Astrocyte of the spinal cord (primary cell): ENCODE data around the gene MPV17L2.

Experiments
- DNase-seq: peaks from one replicate; pipeline ENCODE4 v3.0.0; 2011; ENCODE audit warnings: low read depth, low spot score
- H3K4me3 ChIP-seq: 2 replicates; pipeline ENCODE4 v1.5.1; 2011; ENCODE audit warnings: low read depth, mild to moderate bottlenecking, low read length, moderate library complexity
- in situ Hi-C: cut with HindIII; loops from 2 replicates; pipeline ENCODE4 v1.10.0; 2017; ENCODE audit warnings: low sequenced_read_pairs
- TF ChIP-seq, protein P1 (sequence below): IDR thresholded peaks from 2 replicates; pipeline ENCODE4 v1.5.1; 2012; ENCODE audit warnings: low read depth, mild to moderate bottlenecking, low read length, inconsistent platforms

The MPV17L2 gene

DNA sequence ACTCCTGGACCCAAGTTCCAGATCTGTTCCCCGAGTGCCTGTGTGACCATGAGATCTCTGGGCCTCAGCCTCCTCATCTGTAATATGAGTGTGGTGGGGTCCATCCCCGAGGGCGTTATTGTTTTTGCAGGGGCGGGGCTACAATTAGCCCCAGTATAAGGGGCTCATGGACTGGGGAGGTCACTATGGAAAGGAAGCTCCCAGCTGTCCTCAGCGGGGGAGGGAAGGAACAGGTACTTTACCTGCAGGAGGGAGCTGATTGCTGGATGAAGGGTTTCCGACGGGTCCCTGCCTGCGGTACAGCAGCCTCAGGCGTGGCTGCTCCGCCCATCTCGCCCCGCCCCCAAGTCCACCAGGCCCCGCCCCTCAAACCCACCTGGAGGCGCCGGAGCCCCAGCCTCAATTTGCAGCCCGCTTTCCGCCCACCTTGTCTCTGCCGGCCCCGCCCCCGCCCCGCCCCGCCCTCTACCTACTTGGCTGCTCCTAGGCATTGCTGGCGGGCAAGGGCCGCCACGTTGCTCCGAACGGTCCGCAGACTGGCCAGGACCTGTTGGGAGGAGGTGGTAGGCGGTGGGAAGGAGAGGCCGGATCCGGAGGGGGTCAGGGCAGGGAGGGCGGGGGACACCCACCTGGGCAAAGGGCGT lies 27.7 kb downstream of the MPV17L2 start:
- TF ChIP-seq, protein P1, sequence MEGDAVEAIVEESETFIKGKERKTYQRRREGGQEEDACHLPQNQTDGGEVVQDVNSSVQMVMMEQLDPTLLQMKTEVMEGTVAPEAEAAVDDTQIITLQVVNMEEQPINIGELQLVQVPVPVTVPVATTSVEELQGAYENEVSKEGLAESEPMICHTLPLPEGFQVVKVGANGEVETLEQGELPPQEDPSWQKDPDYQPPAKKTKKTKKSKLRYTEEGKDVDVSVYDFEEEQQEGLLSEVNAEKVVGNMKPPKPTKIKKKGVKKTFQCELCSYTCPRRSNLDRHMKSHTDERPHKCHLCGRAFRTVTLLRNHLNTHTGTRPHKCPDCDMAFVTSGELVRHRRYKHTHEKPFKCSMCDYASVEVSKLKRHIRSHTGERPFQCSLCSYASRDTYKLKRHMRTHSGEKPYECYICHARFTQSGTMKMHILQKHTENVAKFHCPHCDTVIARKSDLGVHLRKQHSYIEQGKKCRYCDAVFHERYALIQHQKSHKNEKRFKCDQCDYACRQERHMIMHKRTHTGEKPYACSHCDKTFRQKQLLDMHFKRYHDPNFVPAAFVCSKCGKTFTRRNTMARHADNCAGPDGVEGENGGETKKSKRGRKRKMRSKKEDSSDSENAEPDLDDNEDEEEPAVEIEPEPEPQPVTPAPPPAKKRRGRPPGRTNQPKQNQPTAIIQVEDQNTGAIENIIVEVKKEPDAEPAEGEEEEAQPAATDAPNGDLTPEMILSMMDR, result no peak
- no peak for DNase-seq
- H3K4me3 ChIP-seq, result no peak overlapping the region
- in situ Hi-C loops, result no loop called here

- TF ChIP-seq, protein P1, result no peak
- DNase-seq, result no peak
- in situ Hi-C loops, result no loop called here
- no peak overlapping the region for H3K4me3 ChIP-seq
These were observed 29.1 kb downstream of the MPV17L2 start for GRCh38 chr19:18221815-18222725.

DNA sequence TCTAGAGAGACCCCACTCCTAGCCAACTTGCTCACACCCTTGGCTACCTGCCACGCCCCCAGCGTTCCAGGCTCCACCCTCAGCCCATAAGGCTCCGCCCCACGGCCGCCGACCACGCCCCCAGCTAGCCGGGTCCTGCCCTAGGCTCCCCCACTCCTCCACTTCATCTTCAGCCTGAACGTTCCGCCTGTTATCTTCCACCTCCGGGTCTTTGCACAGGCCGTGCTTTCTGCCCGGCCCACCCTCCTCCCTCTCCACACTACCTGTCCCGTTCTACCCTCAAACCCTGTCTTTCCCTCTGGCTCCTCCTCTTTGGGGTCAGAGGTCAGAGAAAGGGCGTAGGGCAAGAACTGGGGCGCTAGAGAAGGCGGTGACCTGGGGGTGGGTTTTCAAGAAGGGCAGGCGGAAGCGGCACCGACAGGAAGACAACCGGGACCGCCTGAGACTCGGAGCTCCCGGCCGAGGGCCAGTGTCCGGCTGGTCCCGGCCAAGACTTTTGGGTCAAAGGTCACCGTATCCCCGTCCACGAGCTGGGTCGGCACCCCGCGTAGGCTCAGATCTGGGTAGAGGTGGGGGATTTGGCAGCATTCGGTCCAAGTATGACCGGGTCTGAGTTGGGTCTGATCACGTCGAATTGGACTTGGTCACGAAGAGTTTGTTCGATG lies 31.0 kb downstream of the MPV17L2 start:
- in situ Hi-C loops, result no loop called here
- peak overlapping the region; percentile 42 for H3K4me3 ChIP-seq
- no peak for DNase-seq
- TF ChIP-seq, protein P1, result no peak

- peak; percentile 99 for DNase-seq
These were observed 31.7 kb downstream of the MPV17L2 start for GRCh38 chr19:18224525-18225354.

GRCh38 chr19:18225355-18225701 lies 32.3 kb downstream of the MPV17L2 start:
- in situ Hi-C loops, result no loop called here
- TF ChIP-seq, protein P1, result no peak
- no peak overlapping the region for H3K4me3 ChIP-seq
- DNase-seq, result no peak

More at GRCh38 chr19:18224525-18225354, 31.7 kb downstream of the MPV17L2 start:
- peak overlapping the region; percentile 42 for H3K4me3 ChIP-seq
- in situ Hi-C loops, result no loop called here
- TF ChIP-seq, protein P1, result no peak
